Measurements from ENCODE around the gene LSM14A. TPM values are rescaled to one million over a fixed set of nuclear protein-coding genes. Genes with fewer than 3 reads are reported as not detected.

Gene LSM14A
- total RNA-seq, 2 experiments from 2014 or later, result 182 to 189 TPM

DNA sequence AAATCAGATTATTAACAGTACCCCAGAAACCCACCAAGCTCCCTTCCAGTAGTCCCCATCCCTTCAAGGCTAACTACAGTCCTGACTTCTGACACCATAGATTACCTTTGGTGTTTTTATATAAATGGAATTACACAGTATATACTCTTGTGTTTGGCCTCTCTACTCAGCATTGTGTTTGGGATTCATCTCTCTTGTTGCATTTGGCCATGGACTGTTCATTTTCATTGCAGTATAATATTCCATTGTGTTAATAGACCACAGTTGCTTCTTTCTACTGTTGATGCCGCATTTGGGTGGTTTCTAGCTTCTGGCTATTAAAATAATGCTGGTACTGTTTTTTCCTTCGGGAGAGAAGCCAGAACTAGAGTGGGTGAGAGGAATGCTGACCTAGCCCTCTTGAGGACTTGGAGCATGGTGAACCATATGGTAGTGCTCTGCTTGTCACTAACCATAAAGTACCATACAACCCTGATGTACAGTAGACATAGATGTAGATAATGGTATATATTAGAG lies 63.2 kb downstream of the LSM14A start:
- Histone ChIP-seq H3K4me3 (ENCODE audit: low read depth, low read length, poor library complexity, severe bottlenecking) (no peak overlapping the region), H3K36me3 (ENCODE audit: insufficient read depth, low read length) (peaks cover 25% of the 10 kb centered on the region), H3K9me2 (ENCODE audit: insufficient read depth, low read length) (no peaks in the 10 kb centered on the region), H3K9me3 (ENCODE audit: low read length) (no peaks in the 10 kb centered on the region), H3K79me2 (ENCODE audit: insufficient read depth, low read depth, low read length) (no peaks in the 10 kb centered on the region), H4K20me1 (ENCODE audit: insufficient read depth, low read length) (no peaks in the 10 kb centered on the region), H2AFZ (ENCODE audit: low read length) (no peak overlapping the region), H3K4me2 (ENCODE audit: low read length) (no peak overlapping the region), H3K27ac (ENCODE audit: low read depth, low read length, poor library complexity, severe bottlenecking) (no peak overlapping the region), H3K4me1 (ENCODE audit: insufficient read depth, low read length, poor library complexity, severe bottlenecking) (no peaks in the 10 kb centered on the region)
- POLR2A ChIA-PET, result interaction anchor here (0.5 kb wide), 1 partner anchor 21 kb away, joined by 4 read pairs; no protein-coding TSS in a partner anchor
- CTCF ChIA-PET (ENCODE audit: unreplicated experiment), result no interaction called here
- no peak for TF ChIP-seq EZH2phosphoT487 (IDR thresholded peaks at IDR 0.05; ENCODE audit: borderline replicate concordance, low read depth, low read length)
- TF ChIP-seq, protein P1, sequence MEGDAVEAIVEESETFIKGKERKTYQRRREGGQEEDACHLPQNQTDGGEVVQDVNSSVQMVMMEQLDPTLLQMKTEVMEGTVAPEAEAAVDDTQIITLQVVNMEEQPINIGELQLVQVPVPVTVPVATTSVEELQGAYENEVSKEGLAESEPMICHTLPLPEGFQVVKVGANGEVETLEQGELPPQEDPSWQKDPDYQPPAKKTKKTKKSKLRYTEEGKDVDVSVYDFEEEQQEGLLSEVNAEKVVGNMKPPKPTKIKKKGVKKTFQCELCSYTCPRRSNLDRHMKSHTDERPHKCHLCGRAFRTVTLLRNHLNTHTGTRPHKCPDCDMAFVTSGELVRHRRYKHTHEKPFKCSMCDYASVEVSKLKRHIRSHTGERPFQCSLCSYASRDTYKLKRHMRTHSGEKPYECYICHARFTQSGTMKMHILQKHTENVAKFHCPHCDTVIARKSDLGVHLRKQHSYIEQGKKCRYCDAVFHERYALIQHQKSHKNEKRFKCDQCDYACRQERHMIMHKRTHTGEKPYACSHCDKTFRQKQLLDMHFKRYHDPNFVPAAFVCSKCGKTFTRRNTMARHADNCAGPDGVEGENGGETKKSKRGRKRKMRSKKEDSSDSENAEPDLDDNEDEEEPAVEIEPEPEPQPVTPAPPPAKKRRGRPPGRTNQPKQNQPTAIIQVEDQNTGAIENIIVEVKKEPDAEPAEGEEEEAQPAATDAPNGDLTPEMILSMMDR (conservative IDR thresholded peaks at IDR 0.05; ENCODE audit: low read length), result no peak
- no TSS peak for BruUV-seq (replicated peaks)
- intact Hi-C loops (cut with micrococcal nuclease; ENCODE audit: unreplicated experiment), result no loop called here
- DNase-seq (ENCODE audit: low spot score), result no peak

DNA sequence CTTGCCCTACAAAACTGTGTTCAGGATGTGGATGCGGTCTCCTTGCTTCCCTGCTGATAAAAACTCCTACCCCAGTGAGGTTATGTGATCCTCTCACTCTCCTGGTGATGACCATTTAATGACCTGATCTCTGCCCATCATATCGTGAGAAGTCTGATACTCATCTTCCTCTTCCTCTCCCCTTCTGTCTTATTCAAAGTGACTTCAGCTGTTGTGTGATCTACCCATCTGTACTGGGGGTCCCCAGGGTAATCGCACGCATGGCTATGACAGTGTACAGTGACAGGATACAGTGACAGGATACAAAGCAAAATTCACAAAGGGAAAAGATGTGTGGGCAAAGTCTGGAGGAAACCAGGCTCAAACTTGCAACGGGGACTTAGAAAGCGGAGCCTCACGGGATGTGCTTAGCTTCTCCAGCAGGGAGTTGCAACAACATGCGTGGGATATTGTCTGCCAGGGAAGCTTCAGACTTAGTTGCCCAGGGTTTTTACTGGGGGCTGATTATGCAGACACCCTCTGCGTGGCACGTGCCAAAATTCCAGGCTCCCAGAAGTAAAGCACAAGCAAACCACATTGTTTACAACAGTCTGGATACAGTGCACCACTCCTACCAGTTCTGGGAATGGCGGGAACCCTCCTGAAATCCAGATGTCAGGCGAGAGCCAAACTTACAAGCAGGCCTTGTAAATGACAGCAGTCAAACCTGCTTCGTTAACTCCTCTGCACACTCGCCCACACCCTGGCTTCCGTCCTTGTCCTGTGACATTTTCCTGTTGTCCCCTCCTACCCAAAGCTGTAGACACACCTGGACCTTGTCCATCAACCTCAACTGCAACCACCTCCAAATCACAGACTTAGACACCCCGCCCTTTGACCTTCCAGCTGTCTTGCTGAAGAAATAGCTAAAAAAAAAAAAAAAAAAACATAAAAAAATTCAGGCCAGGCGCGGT lies 64.0 kb downstream of the LSM14A start:
- H3K9me3 ChIP-seq (ENCODE audit: low read length), result no peaks in the 10 kb centered on the region
- H3K4me2 ChIP-seq (ENCODE audit: low read length), result no peak overlapping the region
- BruUV-seq (replicated peaks), result no TSS peak
- H3K36me3 ChIP-seq (ENCODE audit: insufficient read depth, low read length), result peaks cover 18% of the 10 kb centered on the region
- POLR2A ChIA-PET, result interaction anchor here (0.6 kb wide), 1 partner anchor 9 kb away, joined by 4 read pairs; no protein-coding TSS in a partner anchor
- TF ChIP-seq EZH2phosphoT487 (IDR thresholded peaks at IDR 0.05; ENCODE audit: borderline replicate concordance, low read depth, low read length), result no peak
- TF ChIP-seq, protein P1 (conservative IDR thresholded peaks at IDR 0.05; ENCODE audit: low read length), result no peak
- intact Hi-C loops (cut with micrococcal nuclease; ENCODE audit: unreplicated experiment), result no loop called here
- no peaks in the 10 kb centered on the region for H3K9me2 ChIP-seq (ENCODE audit: insufficient read depth, low read length)
- H4K20me1 ChIP-seq (ENCODE audit: insufficient read depth, low read length), result no peaks in the 10 kb centered on the region
- H3K4me3 ChIP-seq (ENCODE audit: low read depth, low read length, poor library complexity, severe bottlenecking), result no peak overlapping the region
- H3K79me2 ChIP-seq (ENCODE audit: insufficient read depth, low read depth, low read length), result no peaks in the 10 kb centered on the region
- H2AFZ ChIP-seq (ENCODE audit: low read length), result no peak overlapping the region
- H3K27ac ChIP-seq (ENCODE audit: low read depth, low read length, poor library complexity, severe bottlenecking), result no peak overlapping the region
- no peak for DNase-seq (ENCODE audit: low spot score)
- CTCF ChIA-PET (ENCODE audit: unreplicated experiment), result no interaction called here
- peaks cover 1% of the 10 kb centered on the region for H3K4me1 ChIP-seq (ENCODE audit: insufficient read depth, low read length, poor library complexity, severe bottlenecking)

DNA sequence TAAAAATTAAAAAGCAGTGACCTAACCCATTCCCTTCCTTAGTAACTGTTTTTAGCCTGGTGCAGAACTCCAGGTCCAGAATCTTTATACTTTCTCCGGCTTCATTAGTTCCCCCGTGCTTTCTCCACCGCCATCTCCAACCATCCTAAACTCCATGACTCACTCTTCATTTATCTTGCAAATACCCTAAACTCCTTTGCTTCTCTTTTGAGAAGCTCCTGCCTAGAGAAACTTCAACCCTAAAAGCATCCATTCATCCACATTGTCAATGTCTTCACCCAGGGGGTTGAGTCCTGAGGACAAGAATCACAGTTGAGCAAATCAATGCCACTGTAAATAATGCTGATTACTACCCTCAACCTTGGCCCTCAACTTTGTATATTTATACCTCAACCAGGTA lies 65.0 kb downstream of the LSM14A start:
- Histone ChIP-seq H3K9me2 (ENCODE audit: insufficient read depth, low read length) (no peaks in the 10 kb centered on the region), H3K4me3 (ENCODE audit: low read depth, low read length, poor library complexity, severe bottlenecking) (no peak overlapping the region), H3K9me3 (ENCODE audit: low read length) (no peaks in the 10 kb centered on the region), H3K79me2 (ENCODE audit: insufficient read depth, low read depth, low read length) (no peaks in the 10 kb centered on the region), H4K20me1 (ENCODE audit: insufficient read depth, low read length) (no peaks in the 10 kb centered on the region), H3K27ac (ENCODE audit: low read depth, low read length, poor library complexity, severe bottlenecking) (no peak overlapping the region), H3K4me1 (ENCODE audit: insufficient read depth, low read length, poor library complexity, severe bottlenecking) (peaks cover 6% of the 10 kb centered on the region), H3K36me3 (ENCODE audit: insufficient read depth, low read length) (peaks cover 15% of the 10 kb centered on the region), H3K4me2 (ENCODE audit: low read length) (no peak overlapping the region), H2AFZ (ENCODE audit: low read length) (no peak overlapping the region)
- DNase-seq (ENCODE audit: low spot score), result no peak
- BruUV-seq (replicated peaks), result no TSS peak
- ChIA-PET POLR2A (no interaction called here), CTCF (ENCODE audit: unreplicated experiment) (no interaction called here)
- intact Hi-C loops (cut with micrococcal nuclease; ENCODE audit: unreplicated experiment), result no loop called here
- no peak for TF ChIP-seq EZH2phosphoT487 (IDR thresholded peaks at IDR 0.05; ENCODE audit: borderline replicate concordance, low read depth, low read length)
- TF ChIP-seq, protein P1 (conservative IDR thresholded peaks at IDR 0.05; ENCODE audit: low read length), result no peak

All from OCI-LY7 (cell line).